GM12865 (cell line): ENCODE data around the gene SYT1.

Source experiments
- DNase-seq: peaks from one replicate; pipeline ENCODE4 v3.0.0; 2010; ENCODE audit warnings: low read depth
- H3K4me3 ChIP-seq: 2 replicates; pipeline ENCODE4 v1.5.1; 2011; ENCODE audit warnings: mild to moderate bottlenecking, low read depth, low read length, control low read depth
- CTCF ChIP-seq: IDR thresholded peaks from 2 replicates; pipeline ENCODE4 v1.5.1; 2011; ENCODE audit warnings: low read length, control low read depth, low read depth, inconsistent platforms; ENCODE audit not compliant: insufficient read depth; ENCODE audit errors: missing control alignments

Gene SYT1

DNA sequence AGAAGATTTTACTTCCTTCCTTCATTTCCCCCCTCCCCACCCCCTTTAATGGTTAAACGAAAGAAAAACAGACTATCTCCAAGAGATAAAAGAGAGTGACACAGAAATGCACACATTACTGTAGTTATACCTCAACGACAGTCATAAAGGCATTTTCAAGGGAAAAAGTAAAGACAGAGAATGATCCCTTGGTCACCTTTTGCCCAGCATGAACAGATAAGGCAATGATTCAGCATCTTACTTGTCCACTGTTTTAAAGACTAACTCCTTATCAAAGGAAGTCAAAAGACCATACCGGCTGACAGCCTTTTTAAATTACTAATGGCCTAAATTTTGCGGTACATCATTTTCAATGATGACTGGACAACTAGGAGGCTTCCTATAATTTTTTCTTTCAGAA, 499.6 kb downstream of the SYT1 start:
- H3K4me3 ChIP-seq, result no peak overlapping the region
- DNase-seq, result no peak
- no peak for TF ChIP-seq CTCF

DNA sequence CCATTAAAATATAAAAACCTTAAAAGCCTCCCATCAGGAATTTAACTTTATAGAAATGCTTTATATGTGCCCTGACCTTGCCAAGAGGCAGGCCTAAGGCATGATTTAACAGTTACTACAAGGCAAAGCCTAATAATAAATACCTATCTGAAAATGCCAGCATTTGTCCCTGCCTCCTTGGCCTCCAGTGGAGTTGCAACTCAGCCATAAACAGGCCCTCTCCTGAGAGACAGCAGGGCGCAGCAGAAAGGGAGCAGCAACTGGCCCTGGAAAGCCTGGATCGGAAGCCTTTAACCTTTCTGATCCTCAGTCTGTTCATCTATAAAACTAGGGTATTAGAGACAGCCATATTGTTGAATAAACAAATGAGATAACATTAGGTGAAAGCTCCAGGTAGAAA, 501.8 kb downstream of the SYT1 start:
- DNase-seq, result no peak
- TF ChIP-seq CTCF, result no peak
- no peak overlapping the region for H3K4me3 ChIP-seq

DNA sequence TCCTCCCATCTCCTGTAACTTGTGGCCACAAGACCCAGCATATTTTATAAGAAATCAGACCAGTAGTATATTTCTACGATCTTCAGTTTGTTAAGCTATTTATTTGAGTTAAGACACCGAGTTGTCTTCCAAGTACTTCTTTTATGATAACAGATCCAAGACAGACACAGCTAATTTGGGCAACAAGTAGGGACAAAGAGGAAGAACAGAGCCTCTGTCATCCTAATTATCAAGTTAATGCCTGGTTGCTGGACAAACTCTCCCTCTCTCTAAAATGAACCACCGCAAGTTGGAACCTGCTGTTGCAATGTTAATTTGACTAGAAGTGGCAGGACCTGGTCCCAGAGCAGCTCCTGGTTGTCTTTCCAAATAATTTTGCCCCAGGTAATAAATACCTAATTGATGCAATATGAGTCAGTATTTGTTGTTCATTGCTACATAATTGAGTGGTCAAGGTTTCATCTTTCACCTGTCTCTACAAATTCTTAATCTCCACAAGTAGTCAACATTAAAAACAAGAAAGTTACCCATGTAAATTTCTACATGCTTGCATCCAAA, 502.5 kb downstream of the SYT1 start:
- H3K4me3 ChIP-seq, result no peak overlapping the region
- no peak for TF ChIP-seq CTCF
- DNase-seq, result no peak

GRCh38 chr12:79370021-79370420, 505.4 kb downstream of the SYT1 start:
- TF ChIP-seq CTCF, result no peak
- H3K4me3 ChIP-seq, result no peak overlapping the region
- no peak for DNase-seq

- no peak for TF ChIP-seq CTCF
- H3K4me3 ChIP-seq, result no peak overlapping the region
- DNase-seq, result no peak
Measured at GRCh38 chr12:79371226-79371625, 506.7 kb downstream of the SYT1 start.

GRCh38 chr12:79373896-79374499, 509.4 kb downstream of the SYT1 start:
- DNase-seq, result peak; percentile 18
- no peak overlapping the region for H3K4me3 ChIP-seq
- peak; percentile 53 for TF ChIP-seq CTCF

- DNase-seq, result no peak
- no peak for TF ChIP-seq CTCF
- no peak overlapping the region for H3K4me3 ChIP-seq
Measured at GRCh38 chr12:79374545-79374944, 510.0 kb downstream of the SYT1 start.
